Fibroblast of mammary gland (primary cell): ENCODE results near the gene FGGY.
A peak's percentile ranks its signal among the peaks of the same experiment; 100 is the strongest.

Experiments
- DNase-seq: peaks from one replicate; pipeline ENCODE4 v3.0.0-alpha.2; 2010; ENCODE audit warnings: low read depth
- H3K4me3 ChIP-seq: 2 replicates; pipeline ENCODE4 v1.5.1; 2011; ENCODE audit warnings: low read depth, mild to moderate bottlenecking, low read length, moderate library complexity; ENCODE audit not compliant: control insufficient read depth
- CTCF ChIP-seq: conservative IDR thresholded peaks from 2 replicates; pipeline ENCODE4 v1.5.1; 2011; ENCODE audit warnings: low read depth, low read length, inconsistent platforms; ENCODE audit not compliant: control insufficient read depth, insufficient read depth

FGGY gene

GRCh38 chr1:59421232-59421920 is 124.5 kb downstream of the FGGY start:
- DNase-seq = no peak
- TF ChIP-seq CTCF = no peak
- no peak overlapping the region for H3K4me3 ChIP-seq

DNA sequence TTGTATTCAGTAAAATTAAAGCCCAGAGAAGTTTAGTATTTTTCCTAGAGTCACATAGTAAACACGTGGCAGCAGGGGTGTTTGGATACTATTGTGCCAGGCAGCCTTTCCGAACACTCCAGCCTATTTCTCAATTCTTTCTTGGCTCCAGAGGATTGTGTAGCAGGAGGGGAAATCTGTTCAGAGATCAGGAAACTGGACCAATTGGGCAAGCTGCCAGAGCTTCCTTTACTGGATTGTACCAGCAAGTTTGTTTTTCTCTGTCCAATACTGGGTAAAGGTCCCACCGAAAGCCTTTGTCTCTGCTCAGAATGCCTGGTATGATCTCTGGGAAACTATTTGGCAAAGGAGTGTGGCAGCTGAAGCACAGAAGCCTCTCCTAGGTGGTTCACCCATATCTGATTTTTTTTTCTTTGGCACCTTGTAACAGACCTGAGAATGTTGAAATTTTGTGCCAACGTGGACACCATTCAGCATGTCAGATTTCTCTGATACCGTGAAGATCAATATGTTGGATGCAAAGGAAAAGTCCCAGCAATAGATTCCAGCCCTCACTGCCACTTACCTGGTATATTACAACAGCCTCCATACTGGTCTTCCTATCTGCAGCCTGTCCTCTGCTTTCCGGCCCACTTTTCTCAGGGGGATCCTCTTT is 126.2 kb downstream of the FGGY start:
- peak; percentile 66 for DNase-seq
- no peak overlapping the region for H3K4me3 ChIP-seq
- TF ChIP-seq CTCF = no peak

- peak; percentile 59 for DNase-seq
- TF ChIP-seq CTCF = no peak
- no peak overlapping the region for H3K4me3 ChIP-seq
Measured at GRCh38 chr1:59427155-59427554, 130.3 kb downstream of the FGGY start.

DNA sequence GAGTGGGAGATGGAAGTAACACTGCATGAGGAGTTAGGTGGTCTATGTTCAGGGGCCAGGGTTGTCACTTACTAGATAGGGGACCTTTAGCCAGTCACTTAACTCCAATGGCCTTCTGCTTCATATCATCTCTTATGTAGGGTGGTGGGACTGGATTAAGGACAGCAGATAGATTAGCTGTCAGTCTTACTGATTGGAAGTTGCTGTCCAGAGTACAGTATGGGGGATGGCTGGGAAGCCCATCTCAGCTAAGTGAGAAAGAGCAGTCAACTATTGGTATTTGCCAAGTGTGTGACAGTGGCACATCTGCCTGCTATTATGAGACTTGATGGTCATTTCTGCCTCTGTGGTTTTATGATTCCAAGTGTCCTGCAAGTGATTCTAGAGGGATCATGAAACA is 130.9 kb downstream of the FGGY start:
- DNase-seq = no peak
- H3K4me3 ChIP-seq = no peak overlapping the region
- TF ChIP-seq CTCF = no peak

DNA sequence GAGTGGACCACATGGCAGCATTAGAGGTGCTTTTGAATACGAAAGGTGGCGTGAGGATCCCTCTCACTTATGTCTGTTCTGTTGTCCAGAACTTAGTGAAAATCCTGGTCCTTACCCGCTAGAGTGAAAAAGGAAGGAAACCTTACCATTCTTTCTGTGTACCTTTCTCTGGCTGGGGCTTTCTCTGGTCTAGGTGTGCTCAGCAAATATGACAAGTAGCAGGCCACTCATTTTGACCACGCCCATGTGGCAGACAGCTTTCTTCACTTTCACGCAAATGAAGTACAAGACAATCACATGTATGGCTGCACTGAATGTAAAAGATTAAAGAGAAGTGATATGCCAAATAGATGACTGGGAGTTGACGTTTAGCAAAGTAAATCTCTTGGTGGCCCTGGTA is 131.9 kb downstream of the FGGY start:
- no peak overlapping the region for H3K4me3 ChIP-seq
- DNase-seq = no peak
- no peak for TF ChIP-seq CTCF

DNA sequence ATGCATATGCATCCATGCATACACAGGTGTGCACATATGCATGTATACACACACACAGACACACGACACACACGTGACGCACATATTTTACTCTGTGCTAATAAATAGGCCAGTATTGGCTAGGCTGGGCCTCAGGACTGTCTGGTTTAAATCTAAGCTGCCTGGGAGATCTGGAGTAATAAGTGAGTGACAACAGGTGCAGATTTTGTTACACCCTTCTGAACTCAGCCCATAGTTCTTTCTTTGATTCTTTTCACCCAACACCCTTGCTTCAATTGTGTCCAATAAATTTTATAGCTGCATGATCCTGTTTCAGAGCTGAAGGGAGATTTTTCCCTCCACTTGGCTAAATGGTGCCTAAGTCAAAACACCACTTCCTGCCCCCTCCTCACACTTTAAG is 132.8 kb downstream of the FGGY start:
- no peak overlapping the region for H3K4me3 ChIP-seq
- no peak for DNase-seq
- no peak for TF ChIP-seq CTCF
